Hematopoietic multipotent progenitor cell treated with erythropoietin and hydrocortisone succinate and interleukin-3 and kit ligand, for 8 days (in vitro differentiated cells): ENCODE data around the gene AFMID.

Experiments
- DNase-seq: peaks from one replicate; pipeline ENCODE4 v3.0.0-alpha.2; 2015

The AFMID gene

GRCh38 chr17:78180083-78180482 is 7.1 kb upstream of the AFMID start:
- no peak for DNase-seq

GRCh38 chr17:78180508-78180907 is 6.7 kb upstream of the AFMID start:
- DNase-seq: no peak

DNA sequence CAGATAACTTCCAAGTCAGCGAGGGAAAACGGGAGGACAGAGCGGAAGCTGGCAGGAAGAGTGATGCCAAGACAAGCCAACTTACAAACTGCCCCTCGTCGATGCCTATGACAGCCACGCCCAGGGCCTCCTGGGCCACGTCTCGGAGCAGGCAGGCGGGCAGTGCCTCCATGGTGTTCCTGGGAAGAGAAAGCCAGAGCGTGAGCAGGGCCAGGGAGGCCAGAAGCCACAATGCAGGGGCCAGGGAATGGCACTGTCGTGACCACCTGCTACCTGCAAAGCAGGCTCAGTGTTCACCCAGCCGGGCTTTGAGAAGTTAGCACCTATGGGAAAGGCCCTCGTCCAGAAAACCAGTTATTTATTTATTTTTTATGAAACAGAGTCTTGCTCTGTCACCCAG is 4.7 kb upstream of the AFMID start:
- no peak for DNase-seq

DNA sequence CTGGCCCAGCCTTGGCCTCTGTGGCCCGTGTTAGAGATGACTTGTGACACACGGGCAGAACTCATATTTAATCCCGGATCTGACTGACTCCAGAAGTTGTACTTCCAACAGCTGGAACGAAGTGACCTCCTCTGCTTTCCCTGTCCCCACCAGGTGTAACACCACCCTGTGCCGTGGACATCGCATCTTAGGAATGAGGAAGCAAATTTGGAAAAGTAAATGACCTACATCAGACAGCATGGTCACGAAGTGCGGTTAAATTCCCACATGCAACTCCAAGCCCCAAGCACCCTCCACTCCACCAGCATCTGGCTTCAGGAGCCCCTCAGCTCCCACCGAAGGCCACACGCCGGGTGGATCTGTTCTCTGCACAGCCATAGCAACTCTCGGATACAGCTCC is 3.2 kb upstream of the AFMID start:
- no peak for DNase-seq

DNA sequence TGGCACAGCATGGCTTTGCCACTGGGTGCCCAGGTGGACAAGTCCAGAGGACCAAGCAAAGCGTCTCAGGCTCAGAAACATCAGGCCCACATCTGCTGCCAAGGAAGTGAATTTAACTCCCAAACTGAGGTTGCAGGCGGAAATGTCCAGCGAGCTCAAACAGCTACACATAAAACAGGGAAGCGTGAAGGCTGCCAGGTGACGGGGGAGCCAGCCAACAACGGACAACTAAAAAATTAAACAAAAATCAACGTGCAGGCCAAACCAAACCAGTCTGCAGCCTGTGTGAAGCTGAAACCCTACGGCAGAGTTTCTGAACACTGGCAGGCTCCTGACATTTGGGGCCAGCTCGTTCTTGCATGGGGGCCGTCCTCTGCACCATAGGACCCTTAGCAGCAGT is 2.8 kb upstream of the AFMID start:
- DNase-seq: no peak

DNA sequence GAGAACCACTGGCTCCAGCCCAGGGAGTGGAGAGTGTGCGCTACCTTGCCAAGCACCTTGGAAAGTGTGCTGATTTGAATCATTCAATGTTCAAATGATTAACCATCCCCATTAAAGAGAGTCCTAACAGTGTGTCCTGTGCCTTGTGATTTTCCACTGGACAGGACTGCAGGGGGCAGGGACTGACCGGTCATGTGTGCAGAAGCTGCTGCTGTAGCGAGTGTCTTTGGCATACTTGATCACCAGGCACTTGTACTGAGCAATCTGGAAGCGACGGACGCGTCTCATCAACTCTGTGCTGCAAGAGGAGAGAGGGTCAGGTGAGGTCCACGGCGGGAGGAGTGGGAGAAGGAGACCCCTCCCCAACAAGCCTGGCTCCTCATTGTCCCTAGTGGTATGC is 2.3 kb upstream of the AFMID start:
- no peak for DNase-seq

DNA sequence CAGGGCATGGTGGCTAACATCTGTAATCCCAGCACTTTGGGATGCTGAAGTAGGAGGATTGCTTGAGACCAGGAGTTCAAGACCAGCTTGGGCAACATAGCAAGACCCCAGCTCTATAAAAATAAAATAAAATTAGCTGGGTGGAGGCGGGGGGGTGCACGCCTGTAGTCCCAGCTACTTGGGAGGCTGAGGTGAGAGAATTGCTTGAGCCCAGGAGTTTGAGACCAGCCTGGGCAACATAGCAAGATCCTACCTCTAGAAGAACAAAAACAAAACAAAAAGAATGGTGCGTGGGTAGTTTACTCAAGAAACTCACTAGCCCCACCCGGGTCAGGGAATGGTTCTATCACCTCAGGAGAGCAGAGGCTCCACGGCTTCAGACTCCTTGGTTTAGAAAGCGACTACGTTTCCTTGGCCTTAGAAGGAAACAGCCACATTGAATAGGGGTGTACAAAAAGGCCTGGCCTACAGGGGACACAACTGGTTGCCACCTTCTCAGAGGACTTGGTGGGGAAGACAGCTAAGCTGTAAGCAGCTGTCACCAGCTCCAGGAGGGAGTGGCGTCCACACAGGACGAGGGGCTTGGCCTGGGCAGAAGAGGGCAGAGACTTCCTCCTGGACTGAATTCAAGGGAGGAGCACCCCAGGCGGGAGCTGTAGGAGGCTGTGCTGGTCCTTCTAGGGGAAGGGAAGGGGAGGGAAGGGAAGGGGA is 1.0 kb upstream of the AFMID start:
- peak; percentile 75 for DNase-seq

- no peak for DNase-seq
These were observed 9.6 kb downstream of the AFMID start for GRCh38 chr17:78196716-78197115.

DNA sequence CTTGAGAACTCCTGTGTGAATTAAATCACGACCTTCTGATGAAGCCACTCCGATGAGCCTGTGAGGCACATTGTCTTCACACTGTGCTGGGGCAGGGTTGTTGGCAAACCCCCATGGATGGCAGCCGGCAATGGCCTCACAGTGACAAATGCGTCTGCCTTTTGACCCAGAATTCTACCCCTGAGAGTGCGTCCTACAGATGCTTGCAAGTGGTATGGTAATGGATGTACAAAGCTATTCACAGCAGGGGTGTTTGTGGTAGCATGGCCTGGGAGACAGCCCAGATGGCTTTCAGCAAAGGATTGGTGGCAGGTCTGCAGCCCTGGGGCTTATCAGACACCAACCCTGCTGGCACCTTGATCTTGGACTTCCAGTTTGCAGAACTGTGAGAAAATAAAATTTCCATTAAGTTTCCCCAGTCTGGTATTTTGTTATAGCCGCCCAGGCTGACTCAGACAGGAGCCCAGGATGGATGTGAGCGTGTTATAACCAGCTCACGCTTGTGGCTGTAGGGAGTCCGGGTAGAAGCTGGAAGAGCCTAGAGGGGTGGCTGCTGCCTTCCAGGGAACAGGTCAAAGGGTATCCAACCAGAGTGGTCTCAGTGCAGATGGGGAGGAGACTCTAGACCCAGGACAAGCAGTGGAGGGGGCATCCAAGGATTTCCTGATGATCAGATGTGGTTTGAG is 10.1 kb downstream of the AFMID start:
- DNase-seq: no peak

DNA sequence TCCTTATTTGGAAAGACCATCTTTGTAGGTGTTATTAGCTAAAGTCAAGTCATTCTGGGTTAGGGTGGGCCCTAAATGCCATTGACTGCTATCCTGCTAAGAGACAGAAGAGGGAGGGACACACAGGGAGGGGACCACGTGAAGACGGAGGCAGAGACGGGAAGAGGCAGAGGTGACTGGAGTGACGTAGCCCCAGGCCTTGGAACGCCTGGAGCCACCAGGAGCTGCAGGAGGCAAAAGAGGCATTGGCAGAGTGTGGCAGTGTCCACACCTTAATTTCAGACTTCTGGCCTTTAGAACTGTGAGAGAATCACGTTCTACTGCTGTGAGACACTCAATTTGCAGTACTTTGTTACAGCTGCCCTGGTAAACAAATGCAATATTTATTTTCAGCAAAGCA is 13.3 kb downstream of the AFMID start:
- no peak for DNase-seq

GRCh38 chr17:78202666-78203065 is 15.5 kb downstream of the AFMID start:
- no peak for DNase-seq

- no peak for DNase-seq
These were observed 17.4 kb downstream of the AFMID start for GRCh38 chr17:78204387-78205123.

DNA sequence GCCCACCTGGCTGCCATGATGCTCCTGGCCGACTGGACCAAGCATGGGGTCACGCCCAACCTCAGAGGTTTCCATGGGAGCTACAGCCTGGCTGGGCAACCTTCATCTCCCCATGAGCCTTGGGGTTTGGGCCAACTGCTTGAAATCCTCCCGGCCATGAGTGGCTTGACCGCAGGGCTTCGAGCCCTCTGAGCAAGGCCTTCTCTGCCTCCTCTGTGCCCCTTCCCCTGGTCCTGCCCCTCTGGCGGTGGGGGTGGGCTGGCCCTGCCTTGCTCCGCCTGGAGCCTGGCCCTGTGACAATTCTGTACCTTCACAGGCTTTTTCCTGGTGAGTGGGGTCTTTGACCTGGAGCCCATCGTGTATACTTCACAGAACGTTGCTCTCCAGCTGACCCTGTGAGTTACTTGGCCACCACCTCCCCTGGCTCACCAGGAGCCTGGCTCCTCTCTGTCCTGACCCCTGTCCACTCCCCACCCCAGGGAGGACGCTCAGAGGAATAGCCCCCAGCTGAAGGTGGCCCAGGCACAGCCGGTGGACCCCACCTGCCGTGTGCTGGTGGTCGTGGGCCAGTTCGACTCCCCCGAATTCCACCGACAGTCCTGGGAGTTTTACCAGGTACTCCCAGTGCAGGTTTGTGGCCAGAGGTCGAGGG is 18.1 kb downstream of the AFMID start:
- no peak for DNase-seq

- DNase-seq: no peak
These were observed 19.1 kb downstream of the AFMID start for GRCh38 chr17:78206298-78206697.

DNA sequence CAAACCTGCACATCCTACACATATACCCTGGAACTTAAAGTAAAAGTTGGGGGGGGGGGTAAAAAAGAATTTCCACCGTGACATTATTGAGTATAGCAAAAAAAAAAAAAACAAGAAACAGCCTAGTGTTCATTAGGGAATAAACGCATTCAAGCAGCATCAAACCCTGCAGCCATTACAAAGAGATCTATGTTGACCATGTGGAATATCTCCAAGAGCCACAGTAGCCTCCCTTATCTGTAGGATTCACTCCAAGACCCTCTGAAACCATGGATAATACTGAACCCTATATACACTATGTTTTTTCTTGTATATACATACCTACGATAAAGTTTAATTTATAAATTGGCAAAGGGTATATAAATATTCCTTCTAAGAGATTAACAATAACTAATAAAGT is 21.3 kb downstream of the AFMID start:
- DNase-seq: no peak

DNA sequence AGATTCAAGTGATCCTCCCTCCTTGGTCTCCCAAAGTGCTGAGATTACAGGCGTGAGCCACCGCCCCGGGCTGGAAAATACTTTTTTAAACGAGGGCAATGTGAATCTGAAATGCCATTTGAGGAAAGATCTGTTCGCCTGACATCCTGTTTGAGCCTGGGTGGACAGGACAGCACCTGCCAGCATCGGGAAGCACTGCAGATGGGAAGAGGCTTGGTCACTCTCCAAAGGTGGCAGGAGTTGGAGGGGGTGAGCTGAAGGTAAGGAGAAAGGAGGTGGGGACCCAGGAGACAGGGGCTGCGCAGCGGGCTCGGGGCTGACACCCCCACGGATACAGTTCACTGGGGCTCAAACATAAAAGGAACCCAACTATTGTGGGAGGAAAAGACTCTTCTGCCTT is 22.9 kb downstream of the AFMID start:
- no peak for DNase-seq

DNA sequence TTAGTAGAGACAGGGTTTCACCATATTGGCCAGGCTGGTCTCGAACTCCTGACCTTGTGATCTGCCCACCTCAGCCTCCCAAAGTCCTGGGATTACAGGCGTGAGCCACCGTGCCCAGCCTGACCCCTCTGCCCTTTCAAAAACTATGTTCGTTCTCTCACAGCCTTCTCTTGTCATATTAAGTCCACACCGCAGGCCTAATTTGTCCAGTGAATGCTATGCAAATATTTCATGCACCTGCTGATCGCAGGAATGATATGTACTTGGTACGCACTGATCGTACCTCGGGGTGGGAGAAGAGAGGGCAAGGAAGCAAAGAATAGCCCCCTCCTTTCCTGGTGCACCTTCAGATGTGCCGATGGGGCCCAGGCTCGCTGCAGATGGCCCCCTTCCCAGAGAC is 23.9 kb downstream of the AFMID start:
- DNase-seq: no peak

DNA sequence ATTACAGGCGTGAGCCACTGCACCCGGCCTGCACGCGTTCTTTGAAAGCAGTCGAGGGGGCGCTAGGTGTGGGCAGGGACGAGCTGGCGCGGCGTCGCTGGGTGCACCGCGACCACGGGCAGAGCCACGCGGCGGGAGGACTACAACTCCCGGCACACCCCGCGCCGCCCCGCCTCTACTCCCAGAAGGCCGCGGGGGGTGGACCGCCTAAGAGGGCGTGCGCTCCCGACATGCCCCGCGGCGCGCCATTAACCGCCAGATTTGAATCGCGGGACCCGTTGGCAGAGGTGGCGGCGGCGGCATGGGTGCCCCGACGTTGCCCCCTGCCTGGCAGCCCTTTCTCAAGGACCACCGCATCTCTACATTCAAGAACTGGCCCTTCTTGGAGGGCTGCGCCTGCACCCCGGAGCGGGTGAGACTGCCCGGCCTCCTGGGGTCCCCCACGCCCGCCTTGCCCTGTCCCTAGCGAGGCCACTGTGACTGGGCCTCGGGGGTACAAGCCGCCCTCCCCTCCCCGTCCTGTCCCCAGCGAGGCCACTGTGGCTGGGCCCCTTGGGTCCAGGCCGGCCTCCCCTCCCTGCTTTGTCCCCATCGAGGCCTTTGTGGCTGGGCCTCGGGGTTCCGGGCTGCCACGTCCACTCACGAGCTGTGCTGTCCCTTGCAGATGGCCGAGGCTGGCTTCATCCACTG is 27.0 kb downstream of the AFMID start, which contains the start of gene BIRC5:
TSS of gene BIRC5 (plus strand) at position 238 of the 690 bp plus-strand sequence. CDS start at position 302, 64 bp downstream.
- peak; percentile 91 for DNase-seq

DNA sequence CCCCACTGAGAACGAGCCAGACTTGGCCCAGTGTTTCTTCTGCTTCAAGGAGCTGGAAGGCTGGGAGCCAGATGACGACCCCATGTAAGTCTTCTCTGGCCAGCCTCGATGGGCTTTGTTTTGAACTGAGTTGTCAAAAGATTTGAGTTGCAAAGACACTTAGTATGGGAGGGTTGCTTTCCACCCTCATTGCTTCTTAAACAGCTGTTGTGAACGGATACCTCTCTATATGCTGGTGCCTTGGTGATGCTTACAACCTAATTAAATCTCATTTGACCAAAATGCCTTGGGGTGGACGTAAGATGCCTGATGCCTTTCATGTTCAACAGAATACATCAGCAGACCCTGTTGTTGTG is 27.5 kb downstream of the AFMID start:
- peak; percentile 28 for DNase-seq

DNA sequence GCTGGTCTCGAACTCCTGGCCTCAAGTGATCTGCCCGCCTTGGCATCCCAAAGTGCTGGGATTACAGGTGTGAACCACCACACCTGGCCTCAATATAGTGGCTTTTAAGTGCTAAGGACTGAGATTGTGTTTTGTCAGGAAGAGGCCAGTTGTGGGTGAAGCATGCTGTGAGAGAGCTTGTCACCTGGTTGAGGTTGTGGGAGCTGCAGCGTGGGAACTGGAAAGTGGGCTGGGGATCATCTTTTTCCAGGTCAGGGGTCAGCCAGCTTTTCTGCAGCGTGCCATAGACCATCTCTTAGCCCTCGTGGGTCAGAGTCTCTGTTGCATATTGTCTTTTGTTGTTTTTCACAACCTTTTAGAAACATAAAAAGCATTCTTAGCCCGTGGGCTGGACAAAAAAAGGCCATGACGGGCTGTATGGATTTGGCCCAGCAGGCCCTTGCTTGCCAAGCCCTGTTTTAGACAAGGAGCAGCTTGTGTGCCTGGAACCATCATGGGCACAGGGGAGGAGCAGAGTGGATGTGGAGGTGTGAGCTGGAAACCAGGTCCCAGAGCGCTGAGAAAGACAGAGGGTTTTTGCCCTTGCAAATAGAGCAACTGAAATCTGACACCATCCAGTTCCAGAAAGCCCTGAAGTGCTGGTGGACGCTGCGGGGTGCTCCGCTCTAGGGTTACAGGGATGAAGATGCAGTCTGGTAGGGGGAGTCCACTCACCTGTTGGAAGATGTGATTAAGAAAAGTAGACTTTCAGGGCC is 32.4 kb downstream of the AFMID start:
- no peak for DNase-seq

DNA sequence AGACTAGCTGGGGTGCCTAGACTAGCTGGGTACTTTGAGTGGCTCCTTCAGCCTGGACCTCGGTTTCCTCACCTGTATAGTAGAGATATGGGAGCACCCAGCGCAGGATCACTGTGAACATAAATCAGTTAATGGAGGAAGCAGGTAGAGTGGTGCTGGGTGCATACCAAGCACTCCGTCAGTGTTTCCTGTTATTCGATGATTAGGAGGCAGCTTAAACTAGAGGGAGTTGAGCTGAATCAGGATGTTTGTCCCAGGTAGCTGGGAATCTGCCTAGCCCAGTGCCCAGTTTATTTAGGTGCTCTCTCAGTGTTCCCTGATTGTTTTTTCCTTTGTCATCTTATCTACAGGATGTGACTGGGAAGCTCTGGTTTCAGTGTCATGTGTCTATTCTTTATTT is 35.9 kb downstream of the AFMID start:
- DNase-seq: no peak

- no peak for DNase-seq
These were observed 36.6 kb downstream of the AFMID start for GRCh38 chr17:78223765-78224164.
